ENCODE measurements around the gene SPEM2. TPM values are rescaled to one million over a fixed set of nuclear protein-coding genes. Genes with fewer than 3 reads are reported as not detected.

SPEM2 gene
- total RNA-seq, 4 donors from 2014 or later: 0.40 TPM; not detected in 3

DNA sequence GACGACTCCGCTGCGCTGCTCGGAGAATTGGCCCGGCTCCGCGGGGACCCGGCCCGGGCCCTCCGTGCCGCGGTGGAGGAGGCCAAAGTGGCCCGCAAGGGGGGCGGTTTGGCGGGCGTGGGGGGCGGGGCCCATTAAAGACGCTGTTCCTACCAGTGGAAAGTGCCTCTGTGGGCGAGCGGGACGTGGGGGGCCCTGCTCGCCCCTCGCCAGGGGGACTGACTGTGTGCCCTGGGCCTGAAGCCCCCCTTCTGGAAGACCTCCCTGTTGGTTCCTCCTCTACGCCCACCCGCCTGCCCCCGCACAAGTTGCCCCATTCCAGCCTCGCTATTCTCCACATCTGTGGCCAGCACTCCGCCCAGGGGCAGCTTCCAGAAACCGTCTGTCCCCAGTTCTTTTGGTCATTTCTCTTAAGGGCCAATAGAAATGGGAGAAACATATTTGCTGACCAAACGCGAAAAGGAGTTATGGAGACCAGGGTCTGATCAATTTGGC, 12.0 kb downstream of the SPEM2 start:
- TF ChIP-seq, protein P1, sequence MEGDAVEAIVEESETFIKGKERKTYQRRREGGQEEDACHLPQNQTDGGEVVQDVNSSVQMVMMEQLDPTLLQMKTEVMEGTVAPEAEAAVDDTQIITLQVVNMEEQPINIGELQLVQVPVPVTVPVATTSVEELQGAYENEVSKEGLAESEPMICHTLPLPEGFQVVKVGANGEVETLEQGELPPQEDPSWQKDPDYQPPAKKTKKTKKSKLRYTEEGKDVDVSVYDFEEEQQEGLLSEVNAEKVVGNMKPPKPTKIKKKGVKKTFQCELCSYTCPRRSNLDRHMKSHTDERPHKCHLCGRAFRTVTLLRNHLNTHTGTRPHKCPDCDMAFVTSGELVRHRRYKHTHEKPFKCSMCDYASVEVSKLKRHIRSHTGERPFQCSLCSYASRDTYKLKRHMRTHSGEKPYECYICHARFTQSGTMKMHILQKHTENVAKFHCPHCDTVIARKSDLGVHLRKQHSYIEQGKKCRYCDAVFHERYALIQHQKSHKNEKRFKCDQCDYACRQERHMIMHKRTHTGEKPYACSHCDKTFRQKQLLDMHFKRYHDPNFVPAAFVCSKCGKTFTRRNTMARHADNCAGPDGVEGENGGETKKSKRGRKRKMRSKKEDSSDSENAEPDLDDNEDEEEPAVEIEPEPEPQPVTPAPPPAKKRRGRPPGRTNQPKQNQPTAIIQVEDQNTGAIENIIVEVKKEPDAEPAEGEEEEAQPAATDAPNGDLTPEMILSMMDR (IDR thresholded peaks at IDR 0.05): no peak
- TF ChIP-seq POLR2A (IDR thresholded peaks at IDR 0.05): no peak
- 50 to 51% methylated on average over 10 to 13 of the region's 31 CpGs for WGBS, 2 donors
- intact Hi-C loops (cut with DNase I): loop anchor here (5.0 kb wide), 2 partner anchors 85 to 125 kb away; partner anchors contain the start of genes KCTD11 and SENP3
- H3K36me3 ChIP-seq: no peaks in the 10 kb centered on the region
- H3K9me3 ChIP-seq: no peaks in the 10 kb centered on the region
- DNase-seq: peak in 1 of 2 donors; percentile 11
- H3K4me1 ChIP-seq: peaks cover 31 to 51% of the 10 kb centered on the region in 2 donors
- H3K4me3 ChIP-seq (replicated peaks in 1 of 3): peak overlapping the region in 1 of 3 donors; percentile 38
- H3K27ac ChIP-seq: peak overlapping the region; percentile 48 to 67 (median 63)
- no peaks in the 10 kb centered on the region for H3K27me3 ChIP-seq

DNA sequence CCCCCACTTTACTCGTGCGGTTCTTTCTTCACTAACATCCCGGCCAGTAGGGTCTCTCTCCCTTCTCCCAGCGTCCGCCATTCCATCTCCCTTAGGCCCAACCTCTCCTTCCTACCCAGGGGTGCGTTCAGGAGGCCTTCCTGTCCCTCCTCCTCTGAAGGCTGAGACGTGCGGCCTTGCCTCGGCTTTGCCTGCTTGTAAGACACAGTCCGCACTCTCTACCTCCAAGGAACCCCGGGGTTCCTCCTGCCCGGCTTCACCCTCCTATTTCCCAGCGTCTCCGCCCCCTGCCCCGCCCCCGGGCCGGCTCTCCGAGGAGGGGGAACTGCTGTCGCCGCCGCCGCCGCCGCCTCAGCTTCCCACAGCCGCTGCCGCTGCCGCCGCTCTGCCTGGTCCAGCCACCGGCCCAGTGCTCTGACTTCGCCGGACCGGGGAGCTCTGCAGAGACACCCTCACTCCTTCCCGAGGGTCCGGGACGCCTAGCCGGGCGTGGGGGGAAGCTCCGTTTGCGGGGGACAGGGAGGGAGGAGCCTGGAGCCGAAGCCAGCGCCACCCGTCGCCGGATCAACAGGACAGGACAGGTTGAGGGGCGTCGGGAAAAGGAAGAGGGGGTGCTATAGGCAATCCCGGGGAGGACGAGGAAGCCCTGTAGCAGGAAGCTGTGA, 12.7 kb downstream of the SPEM2 start:
- intact Hi-C loops (cut with DNase I): loop anchor here (5.0 kb wide), 2 partner anchors 86 to 124 kb away; partner anchors contain the start of genes KCTD11 and SENP3
- no peaks in the 10 kb centered on the region for H3K9me3 ChIP-seq
- DNase-seq: peak; percentile 80 to 82
- peak overlapping the region in 2 of 3 donors; percentile 25 to 38 for H3K4me3 ChIP-seq (replicated peaks in 1 of 3)
- peak overlapping the region; percentile 48 to 67 (median 63) for H3K27ac ChIP-seq
- no peaks in the 10 kb centered on the region for H3K27me3 ChIP-seq
- WGBS, 2 donors: 10% methylated on average over 43 to 46 of the region's 48 CpGs
- TF ChIP-seq, protein P1 (IDR thresholded peaks at IDR 0.05): no peak
- peak in 1 of 2 donors; percentile 57 for TF ChIP-seq POLR2A (IDR thresholded peaks at IDR 0.05)
- H3K4me1 ChIP-seq: peaks cover 31 to 51% of the 10 kb centered on the region in 2 donors
- no peaks in the 10 kb centered on the region for H3K36me3 ChIP-seq

DNA sequence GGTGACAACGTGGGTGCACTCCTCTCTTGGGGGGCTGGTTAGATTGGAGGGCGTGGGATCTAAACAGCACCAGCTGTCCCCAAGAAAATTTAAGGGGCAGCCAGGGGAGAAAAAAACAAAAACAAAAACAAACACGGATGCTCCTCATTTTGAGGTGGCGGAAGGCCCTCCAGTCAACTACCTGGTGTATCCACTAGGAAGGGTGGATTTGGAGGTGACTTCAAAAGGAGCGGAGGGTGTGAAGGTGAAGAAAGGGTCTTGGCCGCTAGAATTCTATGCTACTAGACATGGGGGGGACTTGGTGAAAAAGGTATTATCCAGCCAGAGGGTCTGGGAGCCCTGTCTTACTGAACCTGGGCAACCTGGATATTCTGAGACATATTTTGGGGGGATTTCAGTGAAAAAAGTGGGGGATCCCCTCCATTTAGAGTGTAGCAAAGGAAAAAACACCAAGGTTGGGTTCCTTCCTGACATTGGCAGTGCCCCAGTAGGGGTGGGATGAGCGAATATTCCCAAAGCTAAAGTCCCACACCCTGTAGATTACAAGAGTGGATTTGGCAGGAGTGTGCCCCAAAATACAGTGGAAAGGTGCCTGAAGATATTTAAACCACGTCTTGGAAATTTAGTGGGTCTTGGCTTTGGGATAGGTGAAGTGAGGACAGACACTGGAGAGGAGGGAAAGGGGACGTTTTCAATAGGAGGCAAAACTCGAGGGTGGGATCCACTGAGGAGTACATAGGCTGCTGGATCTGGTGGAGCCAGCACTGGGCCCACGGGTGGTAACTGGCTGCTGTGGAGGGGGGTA, 13.4 kb downstream of the SPEM2 start:
- Histone ChIP-seq H3K36me3 (no peaks in the 10 kb centered on the region), H3K9me3 (no peaks in the 10 kb centered on the region), H3K27me3 (no peaks in the 10 kb centered on the region), H3K27ac (peak overlapping the region in 1 of 3 donors; percentile 63), H3K4me1 (peaks cover 31 to 51% of the 10 kb centered on the region in 2 donors), H3K4me3 (replicated peaks in 1 of 3) (peak overlapping the region in 1 of 3 donors; percentile 51)
- intact Hi-C loops (cut with DNase I): loop anchor here (5.0 kb wide), 2 partner anchors 87 to 123 kb away; partner anchors contain the start of genes KCTD11 and SENP3
- no peak for DNase-seq
- TF ChIP-seq POLR2A (IDR thresholded peaks at IDR 0.05): no peak
- TF ChIP-seq, protein P1 (IDR thresholded peaks at IDR 0.05): no peak
- 41 to 44% methylated on average over 11 of the region's 11 CpGs for WGBS, 2 donors

DNA sequence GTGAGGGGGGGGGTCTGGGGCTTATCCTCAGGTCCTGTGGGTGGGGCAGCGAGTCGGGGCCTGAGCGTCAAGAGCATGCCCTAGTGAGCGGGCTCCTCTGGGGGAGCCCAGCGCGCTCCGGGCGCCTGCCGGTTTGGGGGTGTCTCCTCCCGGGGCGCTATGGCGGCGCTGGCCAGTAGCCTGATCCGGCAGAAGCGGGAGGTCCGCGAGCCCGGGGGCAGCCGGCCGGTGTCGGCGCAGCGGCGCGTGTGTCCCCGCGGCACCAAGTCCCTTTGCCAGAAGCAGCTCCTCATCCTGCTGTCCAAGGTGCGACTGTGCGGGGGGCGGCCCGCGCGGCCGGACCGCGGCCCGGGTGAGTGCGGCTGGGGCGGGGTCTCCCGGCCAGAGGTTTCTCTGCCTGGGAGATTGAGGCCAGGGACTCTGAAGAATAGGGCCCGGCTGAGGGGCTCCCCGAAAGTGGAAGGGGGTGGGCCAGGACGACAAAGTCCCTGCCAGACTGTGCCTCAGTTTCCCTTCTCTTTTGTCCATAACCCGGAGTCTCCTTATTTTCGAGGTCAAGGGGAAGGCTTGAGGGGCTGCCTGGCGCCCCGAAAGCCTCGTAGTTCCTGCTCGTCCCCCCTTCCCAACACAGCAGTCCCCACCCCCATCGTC, 14.2 kb downstream of the SPEM2 start, which contains the start of gene FGF11:
TSS of gene FGF11 (plus strand) at position 51 of the 651 bp plus-strand sequence. CDS start at position 160, 109 bp downstream.
- no peaks in the 10 kb centered on the region for H3K9me3 ChIP-seq
- peak within 1 kb of the TSS in 2 of 3 donors; percentile 69 to 82 for H3K27ac ChIP-seq
- 2% methylated on average over 14 to 23 of the region's 50 CpGs for WGBS, 2 donors
- TF ChIP-seq, protein P1 (IDR thresholded peaks at IDR 0.05): no peak
- TF ChIP-seq POLR2A (IDR thresholded peaks at IDR 0.05): no peak
- peak within 1 kb of the TSS in 2 of 3 donors; percentile 42 to 51 for H3K4me3 ChIP-seq (replicated peaks in 1 of 3)
- no peaks in the 10 kb centered on the region for H3K27me3 ChIP-seq
- peaks cover 31 to 53% of the 10 kb centered on the region in 2 donors for H3K4me1 ChIP-seq
- intact Hi-C loops (cut with DNase I): loop anchor here (5.0 kb wide), 3 partner anchors 38 to 123 kb away; partner anchors contain the start of genes KCTD11, SENP3 and ZBTB4
- no peaks in the 10 kb centered on the region for H3K36me3 ChIP-seq
- DNase-seq: peak; percentile 19 to 24

Data from thyroid gland (tissue), 4 donors.